GM18868 (cell line): ENCODE results near the gene KCNJ8.
"Not testable (repeated sequence)": the region's sequence is repeated elsewhere in the genome, so short reads cannot be mapped to it uniquely, and the experiment has no call there.

ENCODE experiments used
- ATAC-seq: cut with Tn5 transposase; IDR thresholded peaks from one replicate; pipeline ENCODE4 v1.9.1; 2021; ENCODE audit warnings: mild to moderate bottlenecking, moderate library complexity; ENCODE audit not compliant: unreplicated experiment

Gene KCNJ8

GRCh38 chr12:21774358-21775132 lies at the start of gene KCNJ8:
Gene KCNJ8, minus strand, starts transcription at chr12:21774706. Its CDS starts 1,090 bp downstream, at chr12:21773616.
- ATAC-seq = no peak

DNA sequence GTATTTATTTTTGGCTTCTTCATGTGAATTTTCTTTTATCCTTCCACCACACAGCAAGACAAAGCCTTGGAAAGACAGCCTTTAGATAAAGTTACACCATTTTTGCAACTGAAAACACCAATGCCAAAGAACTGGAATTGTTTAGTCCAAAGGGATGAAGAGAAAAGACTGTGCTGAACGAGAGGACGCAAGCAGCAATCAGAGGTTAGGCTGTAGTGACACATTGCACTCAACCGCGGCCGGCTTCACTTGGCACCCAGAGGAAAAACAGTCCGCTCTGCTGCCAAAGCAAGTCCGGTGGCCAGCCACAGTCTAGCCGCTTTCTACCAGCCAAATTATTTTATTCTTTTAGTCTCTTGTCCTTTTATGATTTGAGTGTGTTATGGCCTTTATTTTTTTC lies 49.1 kb upstream of the KCNJ8 start:
- no peak for ATAC-seq

DNA sequence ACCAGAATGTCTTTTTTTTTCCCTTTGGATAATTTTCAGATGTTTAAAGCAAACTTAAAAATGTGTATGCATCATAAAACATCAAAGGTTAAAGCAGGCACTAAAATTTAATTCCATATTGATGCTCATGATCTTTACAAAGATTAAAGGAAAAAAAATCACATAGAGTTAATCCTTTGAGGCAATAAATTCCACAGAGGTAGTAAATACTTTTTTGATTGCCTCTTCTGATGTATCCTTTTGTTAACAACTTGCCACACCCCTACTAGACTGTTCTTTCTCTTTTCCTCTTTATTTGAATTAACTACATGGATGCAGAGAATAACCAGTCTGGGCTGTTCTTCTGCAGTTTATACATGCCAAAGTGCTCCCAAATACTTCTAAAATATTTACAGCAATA lies 45.2 kb upstream of the KCNJ8 start:
- ATAC-seq = no peak

DNA sequence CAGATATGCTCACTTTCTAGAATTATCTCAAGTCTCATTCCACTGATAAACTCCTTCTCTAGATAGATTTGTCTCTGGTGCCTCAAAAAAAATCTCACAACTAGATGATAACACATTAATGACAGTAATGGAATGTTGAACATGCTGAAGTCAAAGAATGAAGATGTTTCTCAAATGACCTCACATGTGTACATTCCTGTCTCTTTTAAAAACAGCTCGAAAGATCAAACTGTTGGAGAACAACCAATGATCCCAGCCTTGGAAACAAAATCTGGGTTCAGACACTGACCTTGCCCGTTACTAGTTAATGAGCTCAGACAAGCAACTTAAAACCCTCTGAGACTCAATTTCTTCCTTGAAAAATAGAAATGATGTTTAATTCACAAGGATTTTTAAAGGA lies 44.7 kb upstream of the KCNJ8 start:
- no peak for ATAC-seq

- ATAC-seq = no peak
These were observed 44.1 kb upstream of the KCNJ8 start for GRCh38 chr12:21818627-21819026.

DNA sequence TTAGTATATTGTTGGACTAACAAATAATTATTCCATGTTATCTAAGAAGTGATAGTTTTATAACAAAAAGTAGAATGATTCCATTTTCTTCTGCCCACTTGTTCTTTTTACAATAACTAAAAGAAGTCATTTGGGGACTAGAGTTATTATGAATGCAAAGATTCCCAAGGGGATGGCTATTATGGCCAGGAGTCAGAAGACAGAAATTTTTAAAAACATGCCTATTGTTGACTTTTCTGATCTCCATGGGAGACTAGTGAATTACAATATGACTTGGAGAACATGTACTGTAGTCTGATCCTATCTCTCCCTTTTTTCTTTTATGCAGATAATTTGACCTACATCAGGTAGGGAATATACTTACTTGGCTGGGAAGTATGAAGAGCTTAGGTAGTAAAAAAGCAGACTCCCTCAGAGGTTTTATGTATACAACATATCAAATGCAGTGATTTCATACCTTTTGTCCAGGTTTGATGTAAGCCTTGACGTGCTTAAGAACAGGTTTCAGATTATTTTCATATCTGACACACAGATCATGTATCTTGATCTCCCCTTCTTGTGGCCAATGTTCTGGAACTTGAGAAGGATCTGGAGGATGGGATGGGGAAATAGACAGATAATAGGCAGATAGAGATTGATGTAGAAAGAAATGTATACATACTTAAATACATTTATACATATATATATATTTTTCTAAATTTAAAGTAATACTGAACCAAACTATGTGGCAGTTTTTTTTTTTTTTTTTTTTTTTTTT lies 41.0 kb upstream of the KCNJ8 start:
- no peak for ATAC-seq

GRCh38 chr12:21814814-21815213 lies 40.3 kb upstream of the KCNJ8 start:
- ATAC-seq = no peak

DNA sequence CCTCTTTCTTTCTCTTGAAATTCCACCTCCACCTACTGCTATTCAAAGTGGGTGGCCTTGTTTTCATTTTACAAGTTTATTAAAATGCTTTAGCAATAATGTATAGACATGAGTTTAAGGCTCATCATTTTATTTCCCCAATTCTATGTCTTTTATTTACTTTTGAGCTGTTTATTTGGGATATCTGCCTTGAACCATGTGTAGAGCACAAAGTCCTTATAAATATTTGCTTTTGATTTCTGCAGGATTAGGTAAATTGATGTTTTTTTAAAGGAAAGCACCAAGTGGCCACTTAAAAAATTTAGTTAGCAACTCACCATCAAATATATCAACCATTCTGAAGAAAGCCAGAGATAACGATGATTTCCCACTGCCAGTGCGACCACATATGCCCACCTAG lies 39.8 kb upstream of the KCNJ8 start:
- no peak for ATAC-seq

GRCh38 chr12:21813751-21814150 lies 39.2 kb upstream of the KCNJ8 start:
- ATAC-seq = no peak

DNA sequence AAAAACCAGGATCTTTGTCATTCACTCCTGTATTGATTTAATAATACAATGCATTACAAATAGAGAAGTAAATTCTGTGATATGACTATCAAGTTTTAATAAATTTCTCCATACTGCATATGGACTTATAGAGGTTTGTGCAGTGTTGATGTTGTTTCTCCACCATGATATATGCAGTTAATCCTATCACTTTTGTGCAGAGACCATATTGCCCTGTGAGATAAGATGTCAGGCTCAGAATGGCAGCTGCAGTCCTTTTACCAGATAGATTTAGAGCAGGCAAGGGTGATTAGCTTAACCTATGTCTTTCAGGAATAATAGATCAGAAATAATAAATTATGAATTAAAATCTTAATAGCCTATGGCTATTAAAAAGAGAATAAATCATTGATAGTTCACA lies 38.6 kb upstream of the KCNJ8 start:
- ATAC-seq = no peak

- not testable (repeated sequence) for ATAC-seq
These were observed 37.8 kb upstream of the KCNJ8 start for GRCh38 chr12:21812340-21812739.

DNA sequence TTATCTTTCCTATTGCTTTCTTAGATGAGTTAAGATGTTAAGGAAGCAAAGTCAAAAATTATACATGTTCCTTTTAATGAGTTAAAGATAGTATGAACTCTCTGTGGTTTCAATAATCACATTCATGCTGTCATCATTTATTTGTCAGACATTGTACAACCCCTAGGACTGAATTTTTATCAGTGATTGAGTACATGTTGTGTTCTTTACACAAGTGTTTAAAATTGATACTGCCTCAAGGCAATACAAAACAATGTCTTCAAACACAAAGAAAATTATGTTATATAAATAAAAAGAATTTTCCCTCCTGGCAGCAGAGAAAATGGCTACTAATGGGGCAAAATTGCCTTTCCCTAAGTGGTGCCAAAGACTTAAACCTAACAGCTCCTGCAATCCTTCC lies 34.6 kb upstream of the KCNJ8 start:
- no peak for ATAC-seq

GRCh38 chr12:21806255-21806654 lies 31.7 kb upstream of the KCNJ8 start:
- no peak for ATAC-seq

- no peak for ATAC-seq
These were observed 27.2 kb upstream of the KCNJ8 start for GRCh38 chr12:21801522-21802288.

GRCh38 chr12:21800011-21800410 lies 25.5 kb upstream of the KCNJ8 start:
- no peak for ATAC-seq

DNA sequence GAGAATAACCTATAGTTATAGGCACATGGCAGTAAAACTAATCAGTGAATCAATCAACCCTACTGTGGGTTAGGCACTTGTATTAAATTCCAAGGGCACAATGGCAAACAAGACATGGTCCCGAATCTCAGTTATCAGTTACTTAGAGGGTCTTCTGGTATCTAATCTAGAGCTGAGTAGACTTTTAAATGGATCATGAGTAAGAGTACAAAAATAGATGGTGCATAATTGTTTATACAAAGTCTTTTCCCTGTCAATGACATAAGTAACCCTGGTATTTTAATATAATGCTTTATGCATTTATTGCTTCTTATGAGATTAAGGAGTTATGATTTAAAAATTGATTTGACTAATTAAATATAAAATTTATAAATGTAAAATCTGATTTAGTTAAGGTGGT lies 23.0 kb upstream of the KCNJ8 start:
- no peak for ATAC-seq

GRCh38 chr12:21795648-21796328 lies 21.3 kb upstream of the KCNJ8 start:
- ATAC-seq = no peak

DNA sequence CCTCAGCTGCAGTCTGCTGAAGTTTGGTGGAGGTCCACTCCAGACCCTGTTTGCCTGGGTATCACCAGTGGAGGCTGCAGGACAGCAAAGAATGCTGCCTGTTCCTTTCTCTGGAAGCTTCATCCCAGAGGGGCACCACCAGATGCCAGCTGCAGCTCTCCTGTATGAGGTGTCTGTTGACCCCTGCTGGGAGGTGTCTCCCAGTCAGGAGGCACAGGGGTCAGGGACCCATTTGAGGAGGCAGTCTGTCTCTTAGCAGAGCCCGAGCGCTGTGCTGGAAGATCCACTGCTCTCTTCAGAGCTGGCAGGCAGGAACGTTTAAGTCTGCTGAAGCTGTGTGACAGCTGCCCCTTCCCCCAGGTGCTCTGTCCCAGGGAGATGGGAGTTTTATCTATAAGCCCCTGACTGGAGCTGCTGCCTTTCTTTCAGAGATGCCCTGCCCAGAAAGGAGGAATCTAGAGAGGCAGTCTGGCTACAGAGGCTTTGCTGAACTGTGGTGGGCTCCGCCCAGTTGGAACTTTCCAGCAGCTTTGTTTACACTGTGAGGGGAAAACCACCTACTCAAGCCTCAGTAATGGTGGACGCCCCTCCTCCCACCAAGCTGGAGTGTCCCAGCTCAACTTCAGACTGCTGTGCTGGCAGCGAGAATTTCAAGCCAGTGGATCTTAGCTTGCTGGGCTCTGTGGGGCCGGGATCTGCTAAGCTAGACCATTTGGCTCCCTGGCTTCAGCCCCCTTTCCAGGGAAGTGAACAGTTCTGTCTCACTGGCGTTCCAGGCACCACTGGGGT lies 20.5 kb upstream of the KCNJ8 start:
- not testable (repeated sequence) for ATAC-seq

DNA sequence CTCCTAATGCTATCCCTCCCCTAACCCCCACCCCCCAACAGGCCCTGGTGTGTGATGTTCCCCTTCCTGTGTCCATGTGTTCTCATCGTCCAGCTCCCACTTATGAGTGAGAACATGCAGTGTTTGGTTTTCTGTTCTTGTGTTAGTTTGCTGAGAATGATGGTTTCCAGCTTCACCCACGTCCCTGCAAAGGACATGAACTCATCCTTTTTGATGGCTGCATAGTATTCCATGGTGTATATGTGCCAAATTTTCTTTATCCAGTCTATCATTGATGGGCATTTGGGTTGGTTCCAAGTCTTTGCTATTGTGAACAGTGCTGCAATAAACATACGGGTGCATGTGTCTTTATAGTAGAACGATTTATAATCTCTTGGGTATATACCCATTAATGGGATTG lies 15.2 kb upstream of the KCNJ8 start:
- ATAC-seq = not testable (repeated sequence)
